Duodenal mucosa (tissue), 2 donors: Measurements from ENCODE around the gene LSAMP.

ENCODE experiments used
- H3K27ac ChIP-seq: one replicate; pipeline ENCODE4 v1.7.0; 2013; ENCODE audit warnings: low read depth, low read length
- H3K27me3 ChIP-seq, 2 donors: one replicate each; pipeline ENCODE4 v1.7.0; 2013; ENCODE audit warnings: low read length in 2 of 2, control low read depth in 1 of 2; ENCODE audit not compliant: insufficient read depth in 2 of 2, control insufficient read depth in 1 of 2
- H3K36me3 ChIP-seq, 2 donors: one replicate each; pipeline ENCODE4 v1.7.0; 2013; ENCODE audit warnings: low read length in 2 of 2, control low read depth in 1 of 2; ENCODE audit not compliant: insufficient read depth in 2 of 2, control insufficient read depth in 1 of 2
- H3K4me1 ChIP-seq, 2 donors: one replicate each; pipeline ENCODE4 v1.7.0; 2013; ENCODE audit warnings: low read length in 2 of 2, control low read depth in 1 of 2; ENCODE audit not compliant: insufficient read depth in 2 of 2, control insufficient read depth in 1 of 2
- H3K4me3 ChIP-seq, 2 donors: one replicate each; pipeline ENCODE4 v1.7.0; 2013; ENCODE audit warnings: low read length in 2 of 2, low read depth in 1 of 2
- H3K9ac ChIP-seq, 2 donors: one replicate each; pipeline ENCODE4 v1.7.0; 2013; ENCODE audit warnings: low read length in 2 of 2, low read depth in 1 of 2
- H3K9me3 ChIP-seq, 2 donors: one replicate each; pipeline ENCODE4 v1.7.0; 2013; ENCODE audit warnings: low read length in 2 of 2, control low read depth in 1 of 2; ENCODE audit not compliant: control insufficient read depth in 1 of 2

The LSAMP gene

DNA sequence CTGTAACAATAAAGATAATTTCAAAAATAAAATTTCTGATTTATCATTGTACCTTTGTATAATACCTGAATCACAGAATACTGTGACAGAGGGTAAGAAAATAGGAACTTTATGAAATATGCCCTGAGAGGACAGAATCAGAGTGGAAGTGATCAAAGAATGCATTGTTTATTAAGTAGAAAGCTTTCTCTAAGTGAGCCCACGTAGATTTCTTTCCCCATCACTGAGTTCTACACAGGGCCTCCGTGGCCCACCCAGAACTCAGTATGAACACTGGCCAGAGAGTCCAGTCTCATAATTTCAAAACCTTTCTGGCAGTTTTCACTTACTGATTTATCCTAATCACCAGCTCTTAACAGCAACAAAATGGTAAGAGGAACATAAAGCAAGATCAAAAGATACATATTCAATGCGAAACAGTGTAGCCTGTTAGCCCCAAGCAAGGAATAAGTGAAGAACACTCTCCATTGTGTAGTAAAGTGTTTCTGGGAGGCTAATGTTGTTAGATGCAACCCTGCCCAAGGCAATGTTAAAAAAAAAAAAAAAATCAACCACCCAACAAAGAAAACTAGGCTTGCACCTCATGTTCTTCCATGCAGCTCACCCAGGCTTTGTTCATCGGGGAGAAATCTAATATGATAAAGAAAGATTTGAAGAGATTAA lies 341.3 kb downstream of the LSAMP start:
- no peak overlapping the region for H3K4me3 ChIP-seq
- H3K27ac ChIP-seq: no peak overlapping the region
- H3K9me3 ChIP-seq: no peaks in the 10 kb centered on the region
- H3K9ac ChIP-seq: no peak overlapping the region
- H3K27me3 ChIP-seq: no peaks in the 10 kb centered on the region
- no peaks in the 10 kb centered on the region for H3K36me3 ChIP-seq
- H3K4me1 ChIP-seq: no peaks in the 10 kb centered on the region

DNA sequence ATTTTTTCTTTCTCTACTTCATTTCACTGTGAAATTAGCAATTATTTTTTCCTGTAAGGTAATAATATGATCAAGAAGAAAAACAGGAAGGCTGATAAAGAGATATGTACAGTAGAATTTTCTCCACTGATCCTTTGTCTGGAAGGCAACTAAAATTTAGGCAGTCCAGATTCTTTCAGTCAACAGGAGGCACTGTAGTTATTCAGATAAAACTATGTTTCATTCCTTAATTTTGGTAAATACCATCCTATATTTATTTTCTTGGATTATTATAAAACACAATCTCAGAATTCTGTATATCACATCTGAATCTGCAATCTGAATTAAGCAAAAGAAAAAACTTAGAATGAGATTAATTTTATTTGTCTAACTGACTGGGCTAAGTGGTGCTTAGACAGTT lies 343.2 kb downstream of the LSAMP start:
- no peaks in the 10 kb centered on the region for H3K9me3 ChIP-seq
- no peak overlapping the region for H3K4me3 ChIP-seq
- no peaks in the 10 kb centered on the region for H3K27me3 ChIP-seq
- no peaks in the 10 kb centered on the region for H3K36me3 ChIP-seq
- H3K9ac ChIP-seq: no peak overlapping the region
- H3K27ac ChIP-seq: no peak overlapping the region
- no peaks in the 10 kb centered on the region for H3K4me1 ChIP-seq

DNA sequence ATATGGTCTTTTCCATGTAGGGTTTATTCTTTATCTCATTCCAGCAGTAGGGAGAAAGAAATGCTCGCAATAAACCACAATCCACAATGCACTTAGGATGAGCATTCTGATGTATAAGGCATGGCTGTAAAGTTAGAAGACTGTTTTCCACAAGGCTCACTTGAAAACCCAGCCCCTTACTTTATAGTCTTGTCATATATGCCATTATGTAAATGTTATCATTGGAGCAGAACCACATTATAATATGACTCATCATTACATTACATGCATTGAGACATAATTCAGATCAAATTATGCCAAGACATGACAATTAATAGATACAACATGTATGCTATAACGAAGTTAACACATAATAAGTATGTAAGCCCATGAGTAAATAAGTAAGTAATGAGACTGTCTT lies 348.1 kb downstream of the LSAMP start:
- H3K27me3 ChIP-seq: no peaks in the 10 kb centered on the region
- H3K36me3 ChIP-seq: no peaks in the 10 kb centered on the region
- H3K4me3 ChIP-seq: no peak overlapping the region
- H3K27ac ChIP-seq: no peak overlapping the region
- H3K9ac ChIP-seq: no peak overlapping the region
- no peaks in the 10 kb centered on the region for H3K9me3 ChIP-seq
- H3K4me1 ChIP-seq: no peaks in the 10 kb centered on the region

DNA sequence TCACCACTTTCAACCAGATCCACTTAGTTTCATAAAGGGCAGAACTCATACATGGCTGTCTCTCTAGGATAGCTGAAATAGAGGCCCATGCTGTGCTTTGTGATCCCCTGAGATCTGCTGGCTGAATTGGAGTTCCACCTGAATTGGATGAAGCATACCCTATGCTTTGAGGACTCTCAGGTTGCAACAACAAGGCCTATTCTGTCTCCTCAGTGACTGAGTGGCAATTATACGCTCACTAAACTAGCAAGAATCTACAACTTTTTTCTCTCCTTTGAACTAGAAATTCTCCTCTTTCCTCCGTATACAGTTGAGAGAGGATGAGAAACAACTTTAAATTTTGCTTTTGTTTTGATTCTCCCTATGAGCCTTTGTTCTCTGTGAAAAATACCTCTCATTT lies 348.7 kb downstream of the LSAMP start:
- H3K4me1 ChIP-seq: no peaks in the 10 kb centered on the region
- H3K9me3 ChIP-seq: no peaks in the 10 kb centered on the region
- H3K27ac ChIP-seq: no peak overlapping the region
- no peak overlapping the region for H3K9ac ChIP-seq
- H3K36me3 ChIP-seq: no peaks in the 10 kb centered on the region
- no peaks in the 10 kb centered on the region for H3K27me3 ChIP-seq
- H3K4me3 ChIP-seq: no peak overlapping the region

DNA sequence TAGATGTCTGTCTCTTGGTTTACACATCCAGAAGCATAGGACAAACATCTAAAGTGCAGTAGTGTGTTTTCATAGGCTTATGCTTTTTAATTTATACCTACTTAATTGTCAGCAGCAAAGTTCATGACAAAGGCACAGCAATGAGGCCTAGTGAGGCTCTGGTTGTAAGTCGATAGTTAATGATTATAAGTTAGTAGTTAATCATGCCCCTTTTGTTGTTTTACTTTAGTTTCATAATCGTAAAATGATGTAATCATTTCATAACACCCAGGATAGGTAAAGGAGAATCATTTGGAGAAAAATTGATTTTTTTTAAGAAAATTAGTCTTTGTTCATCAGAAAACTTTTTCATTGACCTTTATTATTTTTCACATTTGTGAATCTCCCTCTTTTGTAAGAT lies 351.9 kb downstream of the LSAMP start:
- Histone ChIP-seq H3K9me3 (no peaks in the 10 kb centered on the region), H3K4me1 (no peaks in the 10 kb centered on the region), H3K9ac (no peak overlapping the region), H3K4me3 (no peak overlapping the region), H3K27ac (no peak overlapping the region), H3K36me3 (no peaks in the 10 kb centered on the region), H3K27me3 (no peaks in the 10 kb centered on the region)

DNA sequence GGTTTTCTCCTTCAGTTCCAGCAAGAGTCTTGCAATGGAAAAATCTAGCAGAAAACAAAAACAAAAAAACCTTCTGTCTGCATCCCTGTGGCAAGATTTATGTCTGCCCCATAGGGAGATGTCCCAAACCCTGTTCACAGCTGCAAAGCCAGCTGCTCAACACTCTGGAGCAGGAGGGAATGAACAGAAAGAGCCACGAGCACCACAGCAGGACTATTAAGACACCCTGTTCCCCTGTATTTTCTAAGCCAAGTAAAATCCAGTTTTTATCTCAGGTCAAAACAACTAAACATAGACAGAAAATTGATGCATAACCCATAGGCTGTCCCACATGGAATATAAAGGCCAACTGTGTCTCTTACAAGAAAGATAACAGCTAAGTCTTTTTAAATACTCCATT lies 357.9 kb downstream of the LSAMP start:
- Histone ChIP-seq H3K9me3 (no peaks in the 10 kb centered on the region), H3K36me3 (no peaks in the 10 kb centered on the region), H3K9ac (no peak overlapping the region), H3K27ac (no peak overlapping the region), H3K4me3 (no peak overlapping the region), H3K27me3 (no peaks in the 10 kb centered on the region), H3K4me1 (no peaks in the 10 kb centered on the region)

DNA sequence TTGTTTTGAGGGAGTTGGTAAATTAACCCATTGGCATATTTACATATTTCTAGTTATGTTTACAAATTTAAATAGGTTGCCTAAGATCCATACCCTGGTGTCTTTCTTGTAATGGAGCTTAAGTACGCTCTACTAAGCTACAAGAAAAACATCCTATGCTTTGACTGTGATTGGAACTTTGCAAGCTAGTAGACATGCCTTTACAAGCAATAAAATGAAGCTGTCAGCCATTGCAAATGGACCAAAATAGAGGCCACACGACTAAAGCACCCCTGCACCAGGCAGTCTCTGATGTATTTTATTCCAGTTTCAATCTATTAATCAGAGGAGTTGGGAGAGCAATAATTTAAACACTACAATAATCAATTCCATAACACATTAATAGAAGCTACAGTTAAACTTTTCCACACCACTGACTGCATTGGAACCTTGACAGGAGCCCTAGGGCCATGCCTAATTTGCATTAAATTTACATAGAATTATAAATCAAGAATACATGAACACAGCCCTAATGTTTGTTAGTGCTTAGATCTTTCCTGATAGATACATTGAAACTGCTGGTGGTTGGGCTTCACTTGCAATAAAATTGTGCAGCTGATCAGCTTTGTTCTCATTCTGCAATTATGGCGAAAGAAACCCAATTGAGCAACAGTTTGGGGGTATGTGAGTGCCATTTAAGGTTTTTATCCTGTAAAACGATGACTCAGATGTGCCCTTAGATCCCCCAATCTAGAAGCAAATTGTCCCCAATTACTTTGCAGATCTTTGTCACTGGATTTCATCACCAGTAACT lies 360.1 kb downstream of the LSAMP start:
- Histone ChIP-seq H3K4me1 (no peaks in the 10 kb centered on the region), H3K9ac (no peak overlapping the region), H3K27ac (no peak overlapping the region), H3K4me3 (no peak overlapping the region), H3K36me3 (no peaks in the 10 kb centered on the region), H3K9me3 (no peaks in the 10 kb centered on the region), H3K27me3 (no peaks in the 10 kb centered on the region)

DNA sequence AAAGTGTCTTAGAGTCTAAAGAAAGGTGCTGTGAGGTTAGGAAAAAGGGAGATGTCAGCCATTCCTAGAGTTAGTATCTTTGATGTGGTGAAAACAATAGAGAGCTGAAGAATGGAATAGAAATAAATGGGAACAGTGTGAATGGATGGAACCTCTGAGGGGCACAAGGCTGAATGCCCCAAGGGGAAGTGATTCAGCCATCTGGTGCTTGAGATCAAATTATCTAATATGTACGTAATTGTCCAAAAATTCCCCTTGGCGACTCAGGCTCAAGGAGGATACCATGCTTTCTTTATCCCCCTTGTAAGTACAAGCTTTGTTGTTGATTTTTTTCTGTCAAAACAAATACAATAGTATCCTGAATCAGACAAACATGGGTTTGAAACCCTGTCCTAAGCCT lies 361.6 kb downstream of the LSAMP start:
- H3K9me3 ChIP-seq: no peaks in the 10 kb centered on the region
- H3K9ac ChIP-seq: no peak overlapping the region
- no peak overlapping the region for H3K4me3 ChIP-seq
- no peaks in the 10 kb centered on the region for H3K4me1 ChIP-seq
- H3K36me3 ChIP-seq: no peaks in the 10 kb centered on the region
- H3K27ac ChIP-seq: no peak overlapping the region
- H3K27me3 ChIP-seq: no peaks in the 10 kb centered on the region

DNA sequence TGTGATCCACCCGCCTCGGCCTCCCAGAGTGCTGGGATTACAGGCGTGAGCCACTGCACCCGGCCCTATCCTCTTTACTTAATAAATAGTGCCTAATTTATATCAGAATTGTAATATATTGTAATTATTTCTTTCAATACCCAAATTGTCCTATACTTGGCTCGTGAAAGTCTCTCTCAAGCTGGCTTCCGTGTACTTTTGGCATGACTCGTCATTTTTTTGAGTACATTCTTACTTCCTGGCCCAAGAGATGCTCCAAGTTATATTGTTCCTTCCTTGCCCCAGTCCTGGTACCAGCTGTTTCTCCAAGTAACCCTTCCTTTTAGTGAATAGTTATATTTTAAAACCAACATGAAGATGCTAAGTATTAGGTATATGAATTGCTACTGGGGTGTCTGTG lies 366.7 kb downstream of the LSAMP start:
- H3K27me3 ChIP-seq: no peaks in the 10 kb centered on the region
- no peak overlapping the region for H3K27ac ChIP-seq
- no peak overlapping the region for H3K9ac ChIP-seq
- H3K36me3 ChIP-seq: no peaks in the 10 kb centered on the region
- H3K4me1 ChIP-seq: no peaks in the 10 kb centered on the region
- no peak overlapping the region for H3K4me3 ChIP-seq
- no peaks in the 10 kb centered on the region for H3K9me3 ChIP-seq

DNA sequence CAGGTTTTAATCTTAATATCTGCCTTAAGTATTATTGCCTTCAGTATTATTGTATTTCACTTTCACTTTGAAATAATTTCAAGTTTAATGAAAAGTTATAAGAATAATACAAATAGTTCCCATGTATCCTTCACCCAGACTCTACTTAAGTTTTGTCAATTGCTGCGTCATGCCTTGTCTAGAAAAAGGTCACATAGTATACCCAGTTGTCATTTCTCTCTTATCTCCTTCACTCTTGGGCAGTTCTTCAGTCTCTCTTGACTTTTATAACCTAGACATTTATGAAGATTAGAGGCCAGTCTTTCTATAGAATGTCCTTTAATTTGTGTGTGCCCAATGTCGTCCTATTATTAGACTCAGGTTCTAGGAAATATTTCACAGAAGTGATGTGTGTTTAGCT lies 367.7 kb downstream of the LSAMP start:
- no peaks in the 10 kb centered on the region for H3K4me1 ChIP-seq

More for the DNA sequence above, 367.7 kb downstream of the LSAMP start:
- Histone ChIP-seq H3K27me3 (no peaks in the 10 kb centered on the region), H3K4me3 (no peak overlapping the region), H3K36me3 (no peaks in the 10 kb centered on the region), H3K27ac (no peak overlapping the region), H3K9ac (no peak overlapping the region), H3K9me3 (no peaks in the 10 kb centered on the region)
